Brain microvascular endothelial cell (primary cell): ENCODE results near the gene PLEKHA4.

Experiments used
- DNase-seq: peaks from one replicate; pipeline ENCODE4 v3.0.0-alpha.2; 2020
- H3K27ac ChIP-seq: fragments of 250-450 bp; sonication (Bioruptor Pico); 2 replicates; pipeline ENCODE4 v1.5.1; 2020; ENCODE audit warnings: mild to moderate bottlenecking, moderate library complexity
- H3K27me3 ChIP-seq: fragments of 250-450 bp; sonication (Bioruptor Pico); replicated peaks from 2 replicates; pipeline ENCODE4 v1.5.1; 2020; ENCODE audit warnings: mild to moderate bottlenecking
- H3K36me3 ChIP-seq: fragments of 250-450 bp; sonication (Bioruptor Pico); replicated peaks from 2 replicates; pipeline ENCODE4 v1.5.1; 2020; ENCODE audit warnings: mild to moderate bottlenecking
- H3K4me3 ChIP-seq: 2 replicates; pipeline ENCODE4 v1.5.1; 2011; ENCODE audit warnings: low read depth, mild to moderate bottlenecking, control low read depth, low read length, moderate library complexity
- CTCF ChIP-seq: IDR thresholded peaks from 2 replicates; pipeline ENCODE4 v1.5.1; 2011; ENCODE audit warnings: low read depth, mild to moderate bottlenecking, moderate library complexity, low read length, control low read depth, inconsistent platforms; ENCODE audit errors: missing control alignments
- in situ Hi-C: cut with HindIII; loops from 2 replicates; pipeline ENCODE4 v1.10.0; 2017; ENCODE audit warnings: low sequenced_read_pairs, low pct_ligation_motif_present

The PLEKHA4 gene

GRCh38 chr19:48845384-48845783 lies 23.0 kb downstream of the PLEKHA4 start:
- no peak overlapping the region for H3K27ac ChIP-seq
- no peak overlapping the region for H3K4me3 ChIP-seq
- DNase-seq, result no peak
- in situ Hi-C loops, result loop anchor here (10.0 kb wide), 1 partner anchor 51 kb away; no protein-coding TSS in a partner anchor
- H3K36me3 ChIP-seq, result peaks cover 15% of the 10 kb centered on the region
- H3K27me3 ChIP-seq, result no peaks in the 10 kb centered on the region
- no peak for TF ChIP-seq CTCF

- Histone ChIP-seq H3K36me3 (peaks cover 15% of the 10 kb centered on the region), H3K27ac (no peak overlapping the region), H3K27me3 (no peaks in the 10 kb centered on the region), H3K4me3 (no peak overlapping the region)
- in situ Hi-C loops, result loop anchor here (10.0 kb wide), 1 partner anchor 50 kb away; no protein-coding TSS in a partner anchor
- DNase-seq, result no peak
- TF ChIP-seq CTCF, result no peak
Measured at GRCh38 chr19:48844472-48844871, 23.9 kb downstream of the PLEKHA4 start.

GRCh38 chr19:48842789-48843162 lies 25.6 kb downstream of the PLEKHA4 start:
- in situ Hi-C loops, result loop anchor here (10.0 kb wide), 1 partner anchor 48 kb away; no protein-coding TSS in a partner anchor
- peak; percentile 86 for TF ChIP-seq CTCF
- peak; percentile 34 for DNase-seq
- Histone ChIP-seq H3K36me3 (peaks cover 15% of the 10 kb centered on the region), H3K27ac (no peak overlapping the region), H3K27me3 (no peaks in the 10 kb centered on the region), H3K4me3 (no peak overlapping the region)

- H3K27me3 ChIP-seq, result no peaks in the 10 kb centered on the region
- no peak overlapping the region for H3K27ac ChIP-seq
- TF ChIP-seq CTCF, result no peak
- no peak for DNase-seq
- no peak overlapping the region for H3K4me3 ChIP-seq
- in situ Hi-C loops, result loop anchor here (10.0 kb wide), 1 partner anchor 47 kb away; no protein-coding TSS in a partner anchor
- peaks cover 15% of the 10 kb centered on the region for H3K36me3 ChIP-seq
Measured at GRCh38 chr19:48841571-48841970, 26.8 kb downstream of the PLEKHA4 start.

GRCh38 chr19:48841047-48841446 lies 27.4 kb downstream of the PLEKHA4 start:
- in situ Hi-C loops, result loop anchor here (10.0 kb wide), 1 partner anchor 46 kb away; no protein-coding TSS in a partner anchor
- no peaks in the 10 kb centered on the region for H3K27me3 ChIP-seq
- TF ChIP-seq CTCF, result no peak
- DNase-seq, result no peak
- no peak overlapping the region for H3K4me3 ChIP-seq
- H3K36me3 ChIP-seq, result peaks cover 15% of the 10 kb centered on the region
- no peak overlapping the region for H3K27ac ChIP-seq

GRCh38 chr19:48837687-48838086 lies 30.7 kb downstream of the PLEKHA4 start:
- DNase-seq, result no peak
- Histone ChIP-seq H3K27ac (no peak overlapping the region), H3K36me3 (no peaks in the 10 kb centered on the region), H3K4me3 (no peak overlapping the region), H3K27me3 (no peaks in the 10 kb centered on the region)
- no peak for TF ChIP-seq CTCF
- in situ Hi-C loops, result no loop called here
